Activated effector memory CD4-positive, alpha-beta T cell treated with Interleukin-2 at 50 U/mL for 16 hours (primary cell): Measurements from ENCODE around the gene FSIP1.

Experiments used
- DNase-seq: peaks from one replicate; pipeline ENCODE4 v3.0.0-alpha.2; 2020

Gene FSIP1

GRCh38 chr15:39580485-39581241, 202.0 kb downstream of the FSIP1 start, which contains the start of gene THBS1:
TSS of gene THBS1 (plus strand) at chr15:39581079. CDS start at chr15:39581858, 779 bp downstream.
- DNase-seq = peak; percentile 18

- peak; percentile 84 for DNase-seq
Observed at GRCh38 chr15:39580117-39580484, 202.5 kb downstream of the FSIP1 start.

GRCh38 chr15:39579487-39580116, 203.0 kb downstream of the FSIP1 start:
- no peak for DNase-seq

GRCh38 chr15:39578851-39579486, 203.7 kb downstream of the FSIP1 start:
- no peak for DNase-seq

GRCh38 chr15:39575180-39575579, 207.5 kb downstream of the FSIP1 start:
- DNase-seq = no peak

- no peak for DNase-seq
Observed at GRCh38 chr15:39574427-39574826, 208.2 kb downstream of the FSIP1 start.

GRCh38 chr15:39573844-39574243, 208.8 kb downstream of the FSIP1 start:
- DNase-seq = no peak

- DNase-seq = no peak
Observed at GRCh38 chr15:39573287-39573686, 209.4 kb downstream of the FSIP1 start.

- DNase-seq = no peak
Observed at GRCh38 chr15:39565851-39566250, 216.8 kb downstream of the FSIP1 start.

- DNase-seq = no peak
Observed at GRCh38 chr15:39564972-39565665, 217.5 kb downstream of the FSIP1 start.

- DNase-seq = no peak
Observed at GRCh38 chr15:39558421-39558820, 224.2 kb downstream of the FSIP1 start.

GRCh38 chr15:39556461-39556860, 226.2 kb downstream of the FSIP1 start:
- no peak for DNase-seq

- DNase-seq = no peak
Observed at GRCh38 chr15:39555885-39556284, 226.8 kb downstream of the FSIP1 start.

- no peak for DNase-seq
Observed at GRCh38 chr15:39554746-39555387, 227.8 kb downstream of the FSIP1 start.

GRCh38 chr15:39553947-39554693, 228.5 kb downstream of the FSIP1 start:
- DNase-seq = no peak

GRCh38 chr15:39552556-39552955, 230.1 kb downstream of the FSIP1 start:
- DNase-seq = no peak

- no peak for DNase-seq
Observed at GRCh38 chr15:39551476-39551875, 231.2 kb downstream of the FSIP1 start.
